Heart left ventricle (tissue), 13 donors: ENCODE data around the gene TRAPPC12.

Source experiments
- POLR2A ChIP-seq, 2 donors: fragments of 450-650 bp; IDR thresholded peaks; one replicate each; pipeline ENCODE4 v1.6.1; 2017; ENCODE audit warnings: antibody characterized with exemption in 2 of 2, mild to moderate bottlenecking in 2 of 2, moderate library complexity in 2 of 2
- TF ChIP-seq, protein P1 (sequence below), 12 donors: fragments of 200-600 bp; sonication (generic) in 4 of 12; IDR thresholded peaks; one replicate each; pipeline versions ENCODE4 v1.5.0 to v1.8.0; 2018 to 2022; ENCODE audit warnings: antibody characterized with exemption in 12 of 12, mild to moderate bottlenecking in 5 of 12
- donor health status: ischemic (EF 13 %, LVEDD 7.1; RV severe dilation, severe dysfunction).
- donor health status: DM: no; HTN: yes; CAD: no.
- donor health status: DM: no; HTN: no; CAD: no.
- donor health status: ischemic (EF 25% LVEDD 6.9; RV normal size, moderate dysfunction).
- donor health status: ischemic (EF 25% LVEDD 5.7; RV mildly dilated, moderate dysfunction).
- donor health status: ischemic (EF 35%, LVEDD 5.7; RV mildly dilated, moderate dysfunction).
- donor health status: nonischemic (EF 11% LVEDD 7.7; RV severe dilation, severe dysfunction).
- donor health status: DM: yes; HTN: yes; CAD: no.
- donor health status: PGD.
- donor health status: ischemic (EF 29% LVEDD 5.4; RV normal size, mild dysfunction).
- donor health status: nonischemic (EF 23%, LVEDD 6.1; RV moderate dilation, normal function).

DNA sequence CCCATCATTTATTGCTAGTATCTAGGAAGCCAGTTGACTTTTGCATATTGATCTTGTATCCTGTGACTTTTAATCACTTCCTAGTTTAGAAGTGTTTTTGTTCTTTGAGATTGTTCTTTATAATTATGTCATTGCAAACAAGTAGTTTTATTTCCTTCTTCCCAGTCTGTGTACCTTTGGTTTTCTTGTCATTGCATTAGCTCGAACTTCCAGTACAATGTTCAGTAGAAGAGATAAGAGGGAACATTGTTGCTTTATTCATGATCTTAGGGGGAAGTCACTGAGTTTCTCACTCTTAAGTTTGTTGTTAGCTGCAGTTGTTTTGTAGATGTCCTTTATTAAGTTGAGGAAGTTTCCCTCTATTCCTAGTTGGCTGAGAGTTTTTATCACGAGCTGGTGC is 61.0 kb downstream of the TRAPPC12 start:
- TF ChIP-seq, protein P1, sequence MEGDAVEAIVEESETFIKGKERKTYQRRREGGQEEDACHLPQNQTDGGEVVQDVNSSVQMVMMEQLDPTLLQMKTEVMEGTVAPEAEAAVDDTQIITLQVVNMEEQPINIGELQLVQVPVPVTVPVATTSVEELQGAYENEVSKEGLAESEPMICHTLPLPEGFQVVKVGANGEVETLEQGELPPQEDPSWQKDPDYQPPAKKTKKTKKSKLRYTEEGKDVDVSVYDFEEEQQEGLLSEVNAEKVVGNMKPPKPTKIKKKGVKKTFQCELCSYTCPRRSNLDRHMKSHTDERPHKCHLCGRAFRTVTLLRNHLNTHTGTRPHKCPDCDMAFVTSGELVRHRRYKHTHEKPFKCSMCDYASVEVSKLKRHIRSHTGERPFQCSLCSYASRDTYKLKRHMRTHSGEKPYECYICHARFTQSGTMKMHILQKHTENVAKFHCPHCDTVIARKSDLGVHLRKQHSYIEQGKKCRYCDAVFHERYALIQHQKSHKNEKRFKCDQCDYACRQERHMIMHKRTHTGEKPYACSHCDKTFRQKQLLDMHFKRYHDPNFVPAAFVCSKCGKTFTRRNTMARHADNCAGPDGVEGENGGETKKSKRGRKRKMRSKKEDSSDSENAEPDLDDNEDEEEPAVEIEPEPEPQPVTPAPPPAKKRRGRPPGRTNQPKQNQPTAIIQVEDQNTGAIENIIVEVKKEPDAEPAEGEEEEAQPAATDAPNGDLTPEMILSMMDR (IDR thresholded peaks at IDR 0.05): no peak
- TF ChIP-seq POLR2A (IDR thresholded peaks at IDR 0.05): no peak
